ENCODE results near the gene RAE1.

Gene RAE1

GRCh38 chr20:57401565-57401918, 50.5 kb downstream of the RAE1 start:
- no peak for DNase-seq

GRCh38 chr20:57402206-57403125, 51.4 kb downstream of the RAE1 start:
- no peak for DNase-seq

- no peak for DNase-seq
Observed at GRCh38 chr20:57403216-57403615, 52.2 kb downstream of the RAE1 start.

DNA sequence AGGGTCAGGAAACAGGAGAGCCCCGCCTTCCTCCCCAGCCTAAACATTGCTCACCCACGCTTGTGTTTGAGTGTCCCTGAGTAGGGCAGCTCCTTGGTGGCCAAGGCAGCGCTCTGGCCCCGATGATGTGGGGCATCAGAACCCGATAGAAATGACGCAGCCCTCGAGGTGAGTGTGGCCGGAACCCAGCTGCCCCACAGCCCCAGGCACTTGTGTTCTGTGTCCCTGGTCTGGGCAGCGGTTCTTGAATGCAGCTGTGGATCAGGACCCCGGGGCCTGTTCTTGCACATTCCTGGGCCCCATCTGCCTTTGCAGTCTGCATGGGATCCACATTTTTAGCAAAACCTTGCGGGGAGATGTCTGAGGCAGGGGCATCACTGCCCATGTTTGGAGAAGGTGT, 53.0 kb downstream of the RAE1 start:
- DNase-seq, result no peak

GRCh38 chr20:57404419-57405072, 53.5 kb downstream of the RAE1 start:
- no peak for DNase-seq

- no peak for DNase-seq
Observed at GRCh38 chr20:57405236-57406016, 54.4 kb downstream of the RAE1 start.

DNA sequence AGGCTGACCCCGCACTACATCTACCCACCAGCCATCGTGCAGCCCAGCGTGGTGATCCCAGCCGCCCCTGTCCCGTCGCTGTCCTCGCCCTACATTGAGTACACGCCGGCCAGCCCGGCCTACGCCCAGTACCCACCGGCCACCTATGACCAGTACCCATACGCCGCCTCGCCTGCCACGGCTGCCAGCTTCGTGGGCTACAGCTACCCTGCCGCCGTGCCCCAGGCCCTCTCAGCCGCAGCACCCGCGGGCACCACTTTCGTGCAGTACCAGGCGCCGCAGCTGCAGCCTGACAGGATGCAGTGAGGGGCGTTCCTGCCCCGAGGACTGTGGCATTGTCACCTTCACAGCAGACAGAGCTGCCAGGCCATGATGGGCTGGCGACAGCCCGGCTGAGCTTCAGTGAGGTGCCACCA, 56.5 kb downstream of the RAE1 start:
- no peak for DNase-seq

- DNase-seq, result no peak
Observed at GRCh38 chr20:57408131-57408530, 57.1 kb downstream of the RAE1 start.

- no peak for DNase-seq
Observed at GRCh38 chr20:57408536-57409233, 57.6 kb downstream of the RAE1 start.

- DNase-seq, result no peak
Observed at GRCh38 chr20:57409316-57409671, 58.2 kb downstream of the RAE1 start.

DNA sequence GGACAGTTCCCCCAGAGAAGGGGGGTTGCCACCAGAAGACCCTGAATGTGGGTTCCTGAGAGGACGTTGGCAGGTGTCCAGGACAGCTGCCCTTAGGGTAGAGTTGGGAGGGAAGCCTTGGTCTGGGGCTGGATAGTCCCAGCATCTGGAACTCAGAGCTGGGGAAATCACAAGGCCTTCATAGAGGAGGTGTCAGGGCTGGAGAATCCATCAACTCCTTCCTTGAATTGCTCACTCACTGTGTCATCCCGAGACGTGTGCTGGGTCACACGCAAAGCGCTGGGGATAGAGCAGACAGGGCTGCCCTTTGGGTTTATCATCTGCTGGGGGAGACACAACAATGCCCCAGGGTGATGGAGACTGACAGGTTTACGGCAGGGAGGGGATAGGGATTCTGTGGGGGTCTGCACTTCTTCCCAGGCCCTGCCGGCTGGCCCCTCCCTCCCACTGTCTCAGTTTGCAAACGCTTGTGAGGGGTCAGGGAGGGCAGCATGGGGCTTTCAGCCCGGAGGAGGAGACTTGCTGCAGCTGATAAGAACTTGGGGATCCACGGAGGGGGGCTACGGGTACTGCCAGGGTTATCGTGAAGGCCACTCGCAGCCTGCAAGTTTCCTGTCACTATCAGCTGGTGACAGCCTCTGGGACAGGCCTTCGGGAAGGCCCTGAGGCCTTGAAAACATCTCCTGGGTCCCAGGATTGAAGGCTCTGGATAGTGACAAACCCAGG, 58.8 kb downstream of the RAE1 start:
- no peak for DNase-seq

- no peak for DNase-seq
Observed at GRCh38 chr20:57410398-57410920, 59.4 kb downstream of the RAE1 start.

GRCh38 chr20:57410924-57411323, 59.9 kb downstream of the RAE1 start:
- DNase-seq, result no peak

DNA sequence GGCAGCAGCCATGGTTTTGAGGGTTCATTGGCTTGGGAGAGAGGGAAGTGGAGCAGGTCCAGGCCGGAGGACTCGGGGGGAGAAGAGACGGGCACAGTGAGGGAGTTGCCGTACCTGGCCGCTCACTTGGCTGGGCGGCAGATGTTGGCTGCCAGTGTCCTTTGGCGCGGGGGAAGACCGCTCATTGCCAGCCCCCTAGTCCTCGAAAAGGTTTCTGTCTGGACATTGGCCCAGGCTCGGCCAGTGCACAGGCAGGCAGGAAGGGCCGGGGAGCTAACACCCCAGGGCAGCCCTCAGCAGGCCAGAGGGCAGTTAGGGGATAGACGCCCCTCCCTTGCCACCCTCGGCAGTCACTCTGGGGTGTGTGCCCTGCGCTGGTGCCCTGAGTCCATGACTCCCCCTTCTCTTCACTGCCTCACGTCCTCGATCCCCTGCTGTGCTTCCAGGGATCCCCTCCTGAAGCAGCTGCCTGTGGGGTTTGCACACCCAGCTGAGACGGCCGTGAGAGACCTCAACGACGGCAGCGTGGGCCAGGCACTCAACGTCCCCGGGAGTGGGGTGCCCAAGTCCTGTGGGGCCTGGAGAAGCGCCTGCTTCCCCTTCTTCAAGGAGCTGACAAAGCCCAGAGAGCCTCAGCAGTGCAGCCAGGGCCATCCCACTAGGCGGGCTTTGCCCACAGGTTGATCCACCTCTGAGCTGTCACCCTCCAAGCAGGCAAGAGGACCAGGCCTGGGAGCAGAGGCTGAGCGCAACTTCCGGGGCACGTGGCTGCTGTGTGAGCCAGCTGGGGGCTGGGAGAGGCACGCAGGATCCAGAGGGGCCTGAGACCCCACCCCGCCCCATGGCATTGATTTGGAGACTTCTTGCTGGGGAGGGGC, 60.6 kb downstream of the RAE1 start:
- no peak for DNase-seq

GRCh38 chr20:57412347-57413029, 61.4 kb downstream of the RAE1 start:
- no peak for DNase-seq

GRCh38 chr20:57413986-57414385, 62.9 kb downstream of the RAE1 start:
- DNase-seq, result no peak

DNA sequence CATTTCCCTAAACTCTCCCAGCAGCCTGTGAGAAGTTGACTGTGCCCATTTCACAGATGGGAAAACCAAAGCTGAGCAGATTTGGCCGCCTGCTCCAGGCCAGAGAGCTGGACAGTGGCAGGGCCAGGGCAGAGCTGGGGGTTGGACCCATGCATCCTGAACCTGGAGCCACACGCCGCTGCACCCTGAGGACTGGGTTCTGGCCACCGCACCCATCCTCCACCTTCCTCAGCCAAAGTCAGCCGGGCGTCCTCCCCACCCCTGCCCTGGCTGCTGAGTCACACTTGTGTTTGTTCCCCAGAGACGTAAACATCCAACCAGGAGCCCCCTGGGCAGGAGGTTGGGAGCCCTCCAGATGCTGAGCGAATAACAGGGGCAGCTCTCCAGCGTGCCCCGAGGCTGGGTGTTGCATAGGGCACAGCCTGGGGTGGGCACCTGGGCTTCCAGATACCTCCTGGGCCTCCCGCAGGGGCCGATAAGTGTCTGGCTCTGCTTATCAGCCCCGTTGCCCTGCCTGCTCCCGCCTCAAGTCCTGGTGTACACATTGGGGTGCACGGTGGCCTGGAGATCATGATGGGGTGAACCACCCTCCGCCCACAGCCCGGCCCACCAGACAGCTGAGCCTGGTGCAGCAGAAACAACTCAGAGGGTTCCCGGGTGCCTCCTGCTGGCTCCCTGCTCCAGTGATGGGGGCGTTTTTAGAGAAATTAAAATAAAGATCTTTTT, 64.0 kb downstream of the RAE1 start:
- no peak for DNase-seq

- DNase-seq, result no peak
Observed at GRCh38 chr20:57415771-57416170, 64.7 kb downstream of the RAE1 start.

GRCh38 chr20:57416296-57417022, 65.4 kb downstream of the RAE1 start:
- DNase-seq, result no peak

Measured in activated CD4-positive, alpha-beta T cell treated with anti-CD3 and anti-CD28 coated beads, Interleukin-10, Interleukin-2, amounts not matched to agents 100 ng/mL and 50 ng/mL, durations not matched to agents 16 hours and 8 hours (primary cell).